SIG-M5 (cell line): ENCODE results near the gene INPP4A.

Source experiments
- DNase-seq: peaks from one replicate; lab custom pipeline; 2025; lab: John Stamatoyannopoulos, UW

INPP4A gene

GRCh38 chr2:98637401-98638147 is 192.9 kb downstream of the INPP4A start:
- DNase-seq: no peak

GRCh38 chr2:98643496-98644100 is 198.9 kb downstream of the INPP4A start:
- no peak for DNase-seq
